BLaER1 treated with 17β-estradiol and CSF1 and Interleukin-3, amounts not matched to agents 10 nM and 100 nM (cell line): Measurements from ENCODE around the gene SYMPK.

Experiments used
- H3K27ac ChIP-seq, 11 experiments: shearing (Covaris generic); formaldehyde crosslinking; 2 replicates each; pipeline ENCODE4 v1.8.1; 2022
- H3K27me3 ChIP-seq, 11 experiments: shearing (Covaris generic); formaldehyde crosslinking; 2 replicates each; pipeline ENCODE4 v1.8.1; 2022
- H3K36me3 ChIP-seq, 11 experiments: shearing (Covaris generic); formaldehyde crosslinking; 2 replicates each; pipeline ENCODE4 v1.8.1; 2022
- H3K4me1 ChIP-seq, 10 experiments: shearing (Covaris generic); formaldehyde crosslinking; 2 replicates each; pipeline ENCODE4 v1.8.1; 2022
- H3K4me2 ChIP-seq, 11 experiments: shearing (Covaris generic); formaldehyde crosslinking; 2 replicates each; pipeline ENCODE4 v1.8.1; 2022
- H3K4me3 ChIP-seq, 10 experiments: shearing (Covaris generic); formaldehyde crosslinking; 2 replicates each; pipeline ENCODE4 v1.8.1; 2022
- H3K9ac ChIP-seq, 11 experiments: shearing (Covaris generic); formaldehyde crosslinking; 2 replicates each; pipeline ENCODE4 v1.8.1; 2022
- H3K9me3 ChIP-seq, 11 experiments: shearing (Covaris generic); formaldehyde crosslinking; replicated peaks in 1 of 11; 2 replicates each; pipeline ENCODE4 v1.8.1; 2022
- H4K20me1 ChIP-seq, 11 experiments: shearing (Covaris generic); formaldehyde crosslinking; 2 replicates each; pipeline ENCODE4 v1.8.1; 2022
- Cebpa-rat ChIP-seq, 11 experiments: shearing (Covaris generic); IDR thresholded peaks; 2 replicates each; pipeline ENCODE4 v1.8.1; 2022

Gene SYMPK

DNA sequence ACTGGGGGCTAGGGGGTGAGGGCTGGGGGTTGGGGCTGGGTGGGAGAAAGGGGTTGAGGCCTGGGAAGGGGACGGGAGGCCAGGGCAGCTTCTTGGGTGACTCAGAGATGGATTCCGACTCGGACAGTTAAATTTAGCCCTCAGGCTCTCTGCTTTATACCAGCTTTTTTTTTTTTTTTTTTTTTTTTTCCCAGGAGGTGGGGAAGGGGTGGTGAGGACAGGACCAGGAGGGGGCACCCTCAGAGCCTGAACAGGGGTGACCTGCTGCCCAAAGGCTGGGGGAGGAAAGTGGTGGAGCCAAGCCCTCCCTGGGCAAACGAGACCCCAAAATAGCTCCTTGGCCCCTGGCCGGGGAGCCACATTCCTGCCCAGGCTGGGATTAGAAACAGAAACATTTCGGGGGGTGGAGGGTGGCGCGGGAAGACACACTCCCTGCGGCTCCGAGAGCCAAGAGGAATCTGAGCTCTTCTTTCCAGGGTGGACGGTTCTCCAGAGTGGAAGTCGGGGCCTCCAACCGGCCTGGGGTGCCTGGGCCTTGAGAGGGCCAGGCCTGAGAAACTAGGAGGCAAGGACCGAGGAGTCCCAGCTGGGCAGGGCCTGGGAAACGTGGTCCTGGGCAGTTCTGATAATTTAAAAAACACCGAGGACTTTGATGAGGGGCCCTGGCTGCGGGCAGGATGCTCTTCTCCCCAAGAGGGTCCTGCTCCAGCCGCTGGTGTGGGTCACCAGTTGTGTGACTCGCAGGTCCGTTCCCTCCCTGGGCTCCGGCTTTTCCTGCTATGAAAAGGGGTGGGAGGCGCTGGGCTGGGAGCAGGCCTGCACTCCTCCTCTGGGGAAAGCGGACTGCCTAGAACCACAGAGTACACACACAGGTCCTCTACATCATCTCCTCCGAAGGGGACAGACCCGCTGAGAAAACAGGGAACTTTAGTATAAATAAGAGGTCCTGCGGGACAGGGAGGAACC, 79.8 kb downstream of the SYMPK start:
- TF ChIP-seq Cebpa-rat (IDR thresholded peaks at IDR 0.05), result no peak
- H3K27me3 ChIP-seq, result peaks cover 21 to 98% (median 47%) of the 10 kb centered on the region in 11 experiments
- H3K9me3 ChIP-seq, result no peaks in the 10 kb centered on the region
- H3K27ac ChIP-seq, result no peak overlapping the region
- H3K36me3 ChIP-seq, result peaks cover 22 to 49% (median 30%) of the 10 kb centered on the region in 11 experiments
- H4K20me1 ChIP-seq, result peaks cover 84 to 100% (median 93%) of the 10 kb centered on the region in 11 experiments
- no peak overlapping the region for H3K9ac ChIP-seq
- peaks cover 20 to 41% (median 30%) of the 10 kb centered on the region in 10 experiments for H3K4me1 ChIP-seq
- no peak overlapping the region for H3K4me3 ChIP-seq
- H3K4me2 ChIP-seq, result no peak overlapping the region

DNA sequence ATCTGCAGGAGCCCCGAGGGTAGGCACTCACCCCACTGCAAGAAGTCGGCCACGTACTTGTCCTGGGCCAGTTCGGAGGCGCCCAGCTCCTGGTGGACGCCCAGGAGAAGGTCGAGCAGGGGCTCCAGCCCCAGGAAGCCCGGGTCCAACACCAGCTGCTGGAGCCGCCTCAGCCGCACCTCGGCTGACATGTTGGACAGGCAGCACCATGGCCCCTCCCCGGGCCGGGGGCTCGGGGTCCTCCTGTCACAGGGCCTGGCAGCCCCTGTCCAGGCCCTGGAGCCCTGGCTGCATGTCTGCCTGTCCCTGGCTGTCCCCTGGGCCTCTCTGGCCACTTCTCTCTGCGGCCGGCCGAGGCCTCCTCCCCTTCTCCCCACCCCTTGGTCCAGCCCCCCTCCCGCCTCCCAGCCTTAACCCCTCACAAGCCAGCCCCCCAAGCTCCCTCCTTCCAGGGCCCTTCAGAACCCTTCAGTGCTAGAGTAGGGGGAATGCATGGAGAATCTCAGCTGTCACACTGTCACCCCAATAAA, 80.7 kb downstream of the SYMPK start, which contains the start of gene DMPK:
TSS of gene DMPK (minus strand) at position 329 of the 530 bp plus-strand sequence. CDS start at position 191, 138 bp downstream.
- Histone ChIP-seq H3K9ac (no peak within 1 kb of the TSS), H3K27ac (no peak within 1 kb of the TSS), H3K27me3 (peaks cover 14 to 98% (median 39%) of the 10 kb centered on the region in 11 experiments; a peak in 20 of 22 replicates), H3K9me3 (no peaks in the 10 kb centered on the region), H3K4me2 (peak within 1 kb of the TSS in 8 of 11 experiments; percentile 18 to 75 (median 59); a peak in 13 of 22 replicates), H3K4me3 (no peak within 1 kb of the TSS), H4K20me1 (peaks cover 75 to 100% (median 93%) of the 10 kb centered on the region in 11 experiments), H3K36me3 (peaks cover 19 to 49% (median 27%) of the 10 kb centered on the region in 11 experiments), H3K4me1 (peaks cover 23 to 41% (median 33%) of the 10 kb centered on the region in 10 experiments)
- no peak for TF ChIP-seq Cebpa-rat (IDR thresholded peaks at IDR 0.05)

DNA sequence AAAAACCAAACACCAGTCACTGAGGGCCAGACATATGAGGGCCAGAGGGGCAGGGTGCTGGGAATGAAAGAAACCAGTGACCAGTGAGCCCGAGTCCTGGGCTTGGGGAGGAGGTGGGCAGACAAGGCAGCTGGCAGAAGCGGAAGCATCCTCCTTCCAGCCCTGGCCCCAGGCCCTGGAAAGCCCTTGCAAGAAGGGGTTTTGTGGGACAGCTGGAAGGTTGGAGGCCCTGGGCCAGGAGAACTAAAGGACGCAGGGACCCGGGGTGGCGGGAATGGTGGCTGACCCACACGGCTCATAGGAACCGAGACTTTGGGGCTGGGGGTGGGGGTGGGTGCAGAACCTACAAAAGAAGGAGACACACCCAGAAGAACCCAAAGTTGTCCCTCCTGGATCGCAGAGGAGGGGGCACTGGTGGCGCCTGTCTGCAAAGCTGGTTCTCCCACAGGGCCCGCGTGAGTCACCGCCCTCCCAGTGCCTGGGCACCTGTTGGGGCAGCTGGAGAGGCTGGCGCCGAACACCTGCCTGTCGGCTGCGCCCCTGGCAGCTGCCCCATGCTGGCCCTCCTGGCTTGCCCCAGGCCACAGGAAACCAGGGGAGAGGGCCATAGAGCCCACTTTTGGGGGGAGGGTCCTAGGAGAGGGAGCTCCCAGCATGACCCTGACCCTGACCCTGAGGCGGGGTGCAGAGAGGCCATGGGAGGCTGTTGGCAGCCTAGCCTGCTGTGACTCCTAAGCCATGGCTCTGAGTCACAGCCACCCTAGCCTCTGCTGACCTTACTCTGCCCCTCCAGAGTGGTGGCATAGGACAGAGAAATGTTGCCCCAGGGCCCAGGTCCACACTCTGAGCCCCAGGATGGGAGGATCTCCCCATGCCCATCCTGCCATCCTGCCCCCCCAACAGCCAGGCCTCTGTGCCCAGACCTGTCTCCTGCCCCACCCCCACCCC, 81.5 kb downstream of the SYMPK start:
- Histone ChIP-seq H3K36me3 (peaks cover 12 to 49% (median 27%) of the 10 kb centered on the region in 11 experiments), H3K27ac (no peak overlapping the region), H3K27me3 (peaks cover 7 to 98% (median 31%) of the 10 kb centered on the region in 11 experiments; a peak in 17 of 22 replicates), H3K9ac (no peak overlapping the region), H3K9me3 (no peaks in the 10 kb centered on the region), H3K4me2 (peak overlapping the region; percentile 2 to 75 (median 51); a peak in 15 of 22 replicates), H3K4me1 (peaks cover 23 to 41% (median 33%) of the 10 kb centered on the region in 10 experiments), H3K4me3 (no peak overlapping the region), H4K20me1 (peaks cover 68 to 100% (median 93%) of the 10 kb centered on the region in 11 experiments)
- no peak for TF ChIP-seq Cebpa-rat (IDR thresholded peaks at IDR 0.05)

DNA sequence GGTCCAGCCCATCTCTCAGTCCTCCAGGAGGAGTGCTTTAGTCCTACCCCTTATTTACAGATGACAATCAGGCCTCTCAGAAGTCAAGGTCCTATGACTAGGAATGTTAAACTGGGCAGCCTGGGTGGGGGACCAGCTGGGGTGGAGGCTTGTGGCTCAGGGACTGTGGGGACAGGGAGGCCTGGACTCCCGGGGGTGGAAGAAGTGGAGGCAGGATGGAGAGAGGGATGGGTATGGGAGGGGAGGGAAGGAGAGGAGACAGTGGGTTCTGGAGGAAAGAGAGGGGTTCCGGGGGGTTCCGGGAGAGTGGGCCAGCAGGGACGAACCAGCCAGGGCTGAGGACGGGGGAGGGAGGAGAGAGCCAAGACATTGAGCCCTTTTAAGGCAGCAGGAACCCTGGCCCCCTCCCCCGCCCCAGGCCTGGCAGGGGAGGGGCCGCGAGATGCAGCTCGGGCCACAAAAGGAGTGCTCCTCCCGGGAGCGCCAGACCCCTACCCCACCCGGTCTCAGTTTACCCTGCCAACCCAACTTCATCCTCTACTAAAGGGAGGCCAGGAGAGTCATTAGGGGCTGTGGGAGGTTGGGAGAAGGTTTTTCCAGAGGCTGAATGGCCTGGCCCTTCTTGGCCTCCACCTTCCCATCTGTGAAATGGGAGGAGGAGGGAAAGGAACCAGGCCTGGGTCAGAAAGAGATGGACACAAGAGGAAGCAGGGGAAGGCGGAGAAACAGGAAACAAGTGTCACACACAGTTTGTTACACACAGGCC, 82.3 kb downstream of the SYMPK start:
- Histone ChIP-seq H3K4me1 (peaks cover 23 to 41% (median 33%) of the 10 kb centered on the region in 10 experiments), H3K4me2 (peak overlapping the region; percentile 2 to 75 (median 51); a peak in 15 of 22 replicates), H4K20me1 (peaks cover 60 to 95% (median 86%) of the 10 kb centered on the region in 11 experiments), H3K9me3 (no peaks in the 10 kb centered on the region), H3K36me3 (peaks cover 3 to 43% (median 19%) of the 10 kb centered on the region in 11 experiments; a peak in 20 of 22 replicates), H3K9ac (no peak overlapping the region), H3K27ac (no peak overlapping the region), H3K4me3 (no peak overlapping the region), H3K27me3 (peaks cover 7 to 93% (median 29%) of the 10 kb centered on the region in 11 experiments; a peak in 17 of 22 replicates)
- no peak for TF ChIP-seq Cebpa-rat (IDR thresholded peaks at IDR 0.05)

DNA sequence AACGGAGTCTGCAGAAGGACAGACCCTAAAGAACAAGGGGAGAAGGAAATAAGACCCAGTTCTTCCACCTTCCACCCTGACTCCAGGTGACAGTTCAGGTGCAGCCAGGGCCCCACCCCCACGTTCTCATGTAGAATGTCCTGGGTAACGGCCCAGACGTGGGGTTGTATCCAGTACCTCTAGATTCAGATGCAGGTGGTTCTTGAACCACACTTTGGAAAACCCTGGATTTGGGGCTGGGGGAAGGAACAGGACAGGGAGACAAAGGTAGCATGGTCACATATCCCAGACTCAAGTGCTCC, 82.8 kb downstream of the SYMPK start:
- no peak for TF ChIP-seq Cebpa-rat (IDR thresholded peaks at IDR 0.05)
- Histone ChIP-seq H3K9ac (no peak overlapping the region), H3K36me3 (peaks cover 0 to 38% (median 15%) of the 10 kb centered on the region in 11 experiments; a peak in 13 of 22 replicates), H4K20me1 (peaks cover 54 to 91% (median 81%) of the 10 kb centered on the region in 11 experiments), H3K4me2 (peak overlapping the region in 6 of 11 experiments; percentile 73 to 95 (median 86); a peak in 8 of 22 replicates), H3K4me1 (peaks cover 23 to 41% (median 33%) of the 10 kb centered on the region in 10 experiments), H3K9me3 (no peaks in the 10 kb centered on the region), H3K27me3 (peaks cover 6 to 89% (median 24%) of the 10 kb centered on the region in 11 experiments; a peak in 17 of 22 replicates), H3K4me3 (no peak overlapping the region), H3K27ac (no peak overlapping the region)

DNA sequence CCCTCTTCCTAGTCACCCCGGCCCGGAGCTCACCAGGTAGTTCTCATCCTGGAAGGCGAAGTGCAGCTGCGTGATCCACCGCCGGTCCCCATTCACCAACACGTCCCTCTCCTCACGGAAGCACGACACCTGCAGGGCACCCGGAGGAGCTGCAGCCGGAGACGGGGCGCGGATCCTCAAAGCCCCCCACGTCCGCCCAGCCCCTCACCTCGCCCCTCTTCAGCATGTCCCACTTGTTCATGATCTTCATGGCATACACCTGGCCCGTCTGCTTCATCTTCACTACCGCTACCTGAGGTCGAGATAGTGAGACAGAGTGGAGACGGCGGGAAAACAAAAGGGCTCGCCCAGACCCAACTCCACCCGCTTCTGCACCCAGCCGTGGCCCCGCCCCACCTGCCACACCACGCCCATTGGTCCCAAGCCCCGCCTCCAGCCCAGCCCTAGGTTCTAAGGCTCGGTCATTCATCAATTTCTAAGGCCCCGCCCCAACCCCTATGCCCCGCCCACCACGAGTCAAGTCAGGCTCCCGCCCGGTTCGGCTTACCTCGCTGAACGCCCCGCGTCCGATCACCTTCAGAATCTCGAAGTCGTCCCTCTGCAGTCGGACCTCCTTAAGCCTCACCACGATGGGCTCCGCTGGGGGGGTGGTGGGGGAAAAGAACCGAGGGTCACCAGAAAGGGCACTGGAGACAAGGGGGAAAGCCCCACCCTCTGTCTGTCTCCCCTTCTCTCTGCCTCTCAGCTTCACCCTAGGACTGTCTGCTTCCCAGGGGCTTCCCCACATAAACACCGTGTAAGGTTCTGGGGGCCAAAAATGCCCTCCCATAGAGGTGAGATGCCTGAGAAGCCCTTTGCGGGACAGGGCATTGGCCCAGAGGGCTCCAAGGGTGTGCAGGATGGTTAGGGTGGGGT, 83.5 kb downstream of the SYMPK start:
- Histone ChIP-seq H3K4me1 (peaks cover 23 to 41% (median 33%) of the 10 kb centered on the region in 10 experiments), H3K4me2 (peak overlapping the region; percentile 61 to 95 (median 80)), H3K9ac (peak overlapping the region in 4 of 11 experiments; percentile 27 to 49 (median 33); a peak in 2 of 22 replicates), H3K27me3 (peaks cover 6 to 89% (median 18%) of the 10 kb centered on the region in 11 experiments; a peak in 17 of 22 replicates), H3K9me3 (no peaks in the 10 kb centered on the region), H3K27ac (no peak overlapping the region), H4K20me1 (peaks cover 48 to 91% (median 77%) of the 10 kb centered on the region in 11 experiments), H3K4me3 (peak overlapping the region in 7 of 10 experiments; percentile 9 to 51 (median 27); a peak in 7 of 20 replicates), H3K36me3 (peaks cover 0 to 38% (median 15%) of the 10 kb centered on the region in 11 experiments; a peak in 12 of 22 replicates)
- TF ChIP-seq Cebpa-rat (IDR thresholded peaks at IDR 0.05), result no peak
